Measurements from ENCODE around the gene ARHGAP19.

Gene ARHGAP19

GRCh38 chr10:97292097-97292861 is at the start of gene ARHGAP19:
TSS of gene ARHGAP19 (minus strand) at chr10:97292637. CDS start at chr10:97292627, 10 bp downstream.
- peak; percentile 97 for DNase-seq

- DNase-seq: no peak
These were observed 49.0 kb upstream of the ARHGAP19 start for GRCh38 chr10:97341416-97341815.

GRCh38 chr10:97338041-97338440 is 45.6 kb upstream of the ARHGAP19 start:
- DNase-seq: no peak

GRCh38 chr10:97336942-97337831 is 44.8 kb upstream of the ARHGAP19 start:
- DNase-seq: no peak

GRCh38 chr10:97336446-97336845 is 44.0 kb upstream of the ARHGAP19 start:
- DNase-seq: no peak

GRCh38 chr10:97336006-97336405 is 43.6 kb upstream of the ARHGAP19 start:
- DNase-seq: no peak

- DNase-seq: no peak
These were observed 42.8 kb upstream of the ARHGAP19 start for GRCh38 chr10:97335188-97335619.

- peak; percentile 89 for DNase-seq
These were observed 42.1 kb upstream of the ARHGAP19 start, which contains the start of gene FRAT2 for GRCh38 chr10:97334370-97335175. TSS of gene FRAT2 (minus strand) at chr10:97334729. CDS start at chr10:97334572, 157 bp downstream.

GRCh38 chr10:97333601-97334369 is 41.3 kb upstream of the ARHGAP19 start:
- DNase-seq: peak; percentile 17

- no peak for DNase-seq
These were observed 40.8 kb upstream of the ARHGAP19 start for GRCh38 chr10:97333351-97333600.

GRCh38 chr10:97332591-97333350 is 40.3 kb upstream of the ARHGAP19 start:
- no peak for DNase-seq

GRCh38 chr10:97331153-97331703 is 38.8 kb upstream of the ARHGAP19 start:
- DNase-seq: no peak

GRCh38 chr10:97329766-97330165 is 37.3 kb upstream of the ARHGAP19 start:
- no peak for DNase-seq

- no peak for DNase-seq
These were observed 36.4 kb upstream of the ARHGAP19 start for GRCh38 chr10:97328646-97329453.

GRCh38 chr10:97327348-97328294 is 35.2 kb upstream of the ARHGAP19 start:
- DNase-seq: no peak

- DNase-seq: no peak
These were observed 33.3 kb upstream of the ARHGAP19 start for GRCh38 chr10:97325754-97326153.

GRCh38 chr10:97323501-97323900 is 31.1 kb upstream of the ARHGAP19 start:
- no peak for DNase-seq

GRCh38 chr10:97321804-97322190 is 29.4 kb upstream of the ARHGAP19 start:
- no peak for DNase-seq

All from CD4-positive, alpha-beta T cell treated with Interleukin-21 for 1 hour (primary cell).